Measurements from ENCODE around the gene CDKN1A. TPM values are rescaled to one million over a fixed set of nuclear protein-coding genes. Genes with fewer than 3 reads are reported as not detected.

The CDKN1A gene
- total and polyA plus RNA-seq, 10 of the 15 experiments (the other 5 are each of a cell fraction or from before 2014, with no cell fraction given), result 25.2 to 637 (median 216) TPM

DNA sequence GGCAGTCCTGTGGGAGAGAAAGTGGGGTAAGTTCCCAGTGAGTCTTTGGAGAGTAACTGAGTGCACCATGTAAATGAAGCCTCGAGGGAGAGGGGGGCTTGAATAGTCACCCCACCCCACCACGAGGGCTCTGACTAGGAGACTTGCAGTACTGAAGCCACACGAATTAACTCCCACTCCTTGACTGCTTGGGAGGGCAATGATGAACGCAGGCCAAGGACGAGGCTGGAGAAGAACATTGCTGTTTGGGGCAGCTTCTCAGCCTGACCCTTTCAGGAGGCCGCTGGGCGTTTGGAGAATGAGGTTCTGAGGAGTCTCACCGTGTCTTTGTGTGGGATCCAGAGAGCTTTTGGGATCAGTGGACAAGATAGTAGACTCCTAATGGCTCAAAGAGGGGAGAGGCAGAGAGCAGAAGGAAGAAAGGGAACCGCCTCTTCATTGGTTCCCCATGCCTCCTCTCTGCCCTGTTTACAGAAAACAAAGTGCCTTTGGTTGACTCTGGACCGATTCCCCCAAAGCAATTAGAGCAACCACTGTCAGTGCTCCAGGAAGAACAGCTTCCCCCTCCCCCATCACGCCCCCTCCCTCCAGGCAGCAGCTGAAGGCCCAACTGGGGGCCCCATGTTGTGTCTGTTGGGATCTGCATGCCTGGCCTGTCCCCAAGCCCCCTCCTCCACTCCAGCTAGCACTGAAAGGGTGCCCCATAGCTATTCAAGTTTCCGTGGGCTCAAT is 41.7 kb upstream of the CDKN1A start:
- RAD21 ChIA-PET (ENCODE audit: unreplicated experiment), result interaction anchor here (1.4 to 1.9 kb wide), 3 partner anchors 14 to 27 kb away, joined by 4 to 5 read pairs (median 5); no protein-coding TSS in a partner anchor
- 42% methylated on average over 12 of the region's 12 CpGs for WGBS (ENCODE audit: insufficient coverage, insufficient replicate concordance, low lambda C conversion rate, missing lambda C conversion rate)
- no peak for ATAC-seq
- BruUV-seq (replicated peaks), result no TSS peak
- no peak for DNase-seq (ENCODE audit: low read depth, low spot score)
- H3K79me2 ChIP-seq (ENCODE audit: control insufficient read depth, insufficient read depth, low read length), result no peaks in the 10 kb centered on the region
- H3K36me3 ChIP-seq (ENCODE audit: control insufficient read depth in 2 of 2, insufficient read depth in 2 of 2, low read length in 1 of 2), result no peaks in the 10 kb centered on the region
- no peaks in the 10 kb centered on the region for H3K27me3 ChIP-seq (replicated peaks in 1 of 2; ENCODE audit: control insufficient read depth in 2 of 2, insufficient read depth in 2 of 2, low read length in 1 of 2)
- no peak overlapping the region for H3K9ac ChIP-seq (ENCODE audit: control insufficient read depth, insufficient read depth, low read length)
- no peak overlapping the region for H3K4me2 ChIP-seq (ENCODE audit: control insufficient read depth, insufficient read depth)
- in situ Hi-C loops (cut with MboI) (no loop called here), intact Hi-C loops (cut with micrococcal nuclease; ENCODE audit: unreplicated experiment) (no loop called here)
- no peak overlapping the region; the same call in 1 of the 2 replicates for H2AFZ ChIP-seq (ENCODE audit: control insufficient read depth, low read depth, low read length)
- no peaks in the 10 kb centered on the region for H4K20me1 ChIP-seq (ENCODE audit: control insufficient read depth, insufficient read depth)
- POLR2A ChIA-PET, result interaction anchor here (0.9 to 1.8 kb wide), 4 partner anchors 9 to 13 kb away, joined by 3 to 5 read pairs (median 4); no protein-coding TSS in a partner anchor
- no peak for FAIRE-seq
- H3K4me1 ChIP-seq (ENCODE audit: control insufficient read depth, insufficient read depth, low read length), result no peaks in the 10 kb centered on the region; the same call in 1 of the 2 replicates
- SMC1A ChIA-PET (ENCODE audit: uncharacterized antibody, unreplicated experiment), result interaction anchor here (0.7 to 2.2 kb wide), 4 partner anchors 11 to 34 kb away, joined by 3 to 6 read pairs (median 4); no protein-coding TSS in a partner anchor
- peak; percentile 85 for TF ChIP-seq MEF2B (IDR thresholded peaks at IDR 0.05; ENCODE audit: partially characterized antibody, poor library complexity, severe bottlenecking)
- TF ChIP-seq TARDBP (IDR thresholded peaks at IDR 0.05; ENCODE audit: borderline replicate concordance), result no peak
- no peak for TF ChIP-seq BHLHE40 (IDR thresholded peaks at IDR 0.05; ENCODE audit: borderline replicate concordance in 1 of 2, low read depth in 2 of 2, low read length in 1 of 2)
- TF ChIP-seq RBBP5 (conservative IDR thresholded peaks at IDR 0.05), result no peak
- no peak for TF ChIP-seq EP300 (IDR thresholded peaks at IDR 0.05; ENCODE audit: borderline replicate concordance in 1 of 2, control insufficient read depth in 1 of 2, low read depth in 2 of 2, low read length in 2 of 2)
- TF ChIP-seq, protein P1, sequence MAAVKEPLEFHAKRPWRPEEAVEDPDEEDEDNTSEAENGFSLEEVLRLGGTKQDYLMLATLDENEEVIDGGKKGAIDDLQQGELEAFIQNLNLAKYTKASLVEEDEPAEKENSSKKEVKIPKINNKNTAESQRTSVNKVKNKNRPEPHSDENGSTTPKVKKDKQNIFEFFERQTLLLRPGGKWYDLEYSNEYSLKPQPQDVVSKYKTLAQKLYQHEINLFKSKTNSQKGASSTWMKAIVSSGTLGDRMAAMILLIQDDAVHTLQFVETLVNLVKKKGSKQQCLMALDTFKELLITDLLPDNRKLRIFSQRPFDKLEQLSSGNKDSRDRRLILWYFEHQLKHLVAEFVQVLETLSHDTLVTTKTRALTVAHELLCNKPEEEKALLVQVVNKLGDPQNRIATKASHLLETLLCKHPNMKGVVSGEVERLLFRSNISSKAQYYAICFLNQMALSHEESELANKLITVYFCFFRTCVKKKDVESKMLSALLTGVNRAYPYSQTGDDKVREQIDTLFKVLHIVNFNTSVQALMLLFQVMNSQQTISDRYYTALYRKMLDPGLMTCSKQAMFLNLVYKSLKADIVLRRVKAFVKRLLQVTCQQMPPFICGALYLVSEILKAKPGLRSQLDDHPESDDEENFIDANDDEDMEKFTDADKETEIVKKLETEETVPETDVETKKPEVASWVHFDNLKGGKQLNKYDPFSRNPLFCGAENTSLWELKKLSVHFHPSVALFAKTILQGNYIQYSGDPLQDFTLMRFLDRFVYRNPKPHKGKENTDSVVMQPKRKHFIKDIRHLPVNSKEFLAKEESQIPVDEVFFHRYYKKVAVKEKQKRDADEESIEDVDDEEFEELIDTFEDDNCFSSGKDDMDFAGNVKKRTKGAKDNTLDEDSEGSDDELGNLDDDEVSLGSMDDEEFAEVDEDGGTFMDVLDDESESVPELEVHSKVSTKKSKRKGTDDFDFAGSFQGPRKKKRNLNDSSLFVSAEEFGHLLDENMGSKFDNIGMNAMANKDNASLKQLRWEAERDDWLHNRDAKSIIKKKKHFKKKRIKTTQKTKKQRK (IDR thresholded peaks at IDR 0.05; ENCODE audit: low read depth, low read length), result no peak
- H3K9me3 ChIP-seq (replicated peaks; ENCODE audit: control insufficient read depth, insufficient read depth, low read length), result no peaks in the 10 kb centered on the region
- H3K4me3 ChIP-seq, result no peak overlapping the region
- no peak overlapping the region for H3K27ac ChIP-seq (ENCODE audit: control insufficient read depth, insufficient read depth)
- CTCF ChIA-PET, result interaction anchor here (0.9 to 2.0 kb wide), 5 partner anchors 13 to 573 kb away, joined by 3 to 6 read pairs (median 3); no protein-coding TSS in a partner anchor
